ENCODE measurements around the gene SCN2B.
"Not testable (repeated sequence)": the region's sequence is repeated elsewhere in the genome, so short reads cannot be mapped to it uniquely, and the experiment has no call there.

SCN2B gene

DNA sequence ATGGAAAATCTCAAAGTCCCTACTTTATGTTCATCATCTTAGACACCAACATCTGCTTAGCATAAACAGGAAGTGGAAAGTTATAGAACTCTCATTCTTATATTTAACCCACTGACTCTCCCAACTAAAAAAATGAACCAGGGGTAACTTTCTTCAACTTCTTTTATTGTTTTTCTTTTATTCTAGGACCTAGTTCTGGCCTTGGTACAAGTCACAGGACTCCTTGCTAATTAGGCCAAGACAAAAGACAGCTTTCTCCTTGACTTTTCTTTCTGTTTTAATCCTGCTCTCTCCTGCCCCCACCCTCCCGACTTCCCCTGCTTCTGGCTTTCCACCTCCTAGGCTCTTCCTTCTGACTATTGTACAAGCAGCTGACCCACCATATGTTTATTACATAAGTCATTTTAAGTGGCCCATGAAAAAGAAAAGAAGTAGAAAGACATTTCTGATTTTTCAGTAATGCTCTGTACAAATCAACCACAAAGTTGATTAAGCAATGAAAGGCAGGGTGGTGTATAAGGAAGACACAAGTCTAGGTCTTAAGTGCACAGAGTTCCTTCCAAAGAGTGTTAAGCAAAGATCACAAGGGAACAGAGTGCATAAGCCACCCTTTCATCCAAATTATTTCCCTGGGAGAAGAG, 30.1 kb upstream of the SCN2B start:
- no peak for DNase-seq

DNA sequence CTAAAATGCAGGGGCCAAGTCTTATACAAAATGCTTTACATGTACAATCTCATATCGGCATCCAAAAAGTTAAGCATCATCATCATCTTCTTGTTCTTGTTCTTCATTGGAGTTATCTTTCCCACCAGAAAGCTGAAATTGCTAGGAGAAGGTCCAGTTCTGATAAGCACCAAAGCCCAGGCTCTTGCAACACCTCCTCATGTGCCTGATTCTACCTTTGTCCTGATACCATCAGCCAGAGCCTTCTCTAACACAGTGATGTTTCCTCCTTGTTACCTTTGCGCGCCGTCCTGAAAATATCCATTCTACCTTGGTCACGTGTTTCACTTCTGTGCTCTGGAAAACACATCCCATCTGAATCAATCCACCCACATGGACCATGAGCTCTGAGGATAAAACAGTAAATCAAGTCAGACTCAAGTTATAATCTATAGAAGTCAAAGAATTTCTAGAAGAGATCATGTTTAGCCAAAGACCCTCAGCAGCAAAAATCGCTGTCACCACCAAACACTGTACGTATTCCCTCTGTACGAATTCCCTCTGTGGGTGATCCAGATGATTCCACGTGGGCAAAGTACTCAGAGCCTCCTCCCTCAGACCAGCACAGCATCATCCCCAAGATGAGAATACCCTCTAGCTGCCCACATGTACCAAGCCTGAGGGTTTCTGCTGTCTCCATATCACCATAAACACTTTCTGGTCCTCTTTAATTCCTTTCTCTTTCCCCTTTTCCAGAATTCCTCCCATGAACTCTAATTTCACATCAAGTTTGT, 29.4 kb upstream of the SCN2B start:
- no peak for DNase-seq

DNA sequence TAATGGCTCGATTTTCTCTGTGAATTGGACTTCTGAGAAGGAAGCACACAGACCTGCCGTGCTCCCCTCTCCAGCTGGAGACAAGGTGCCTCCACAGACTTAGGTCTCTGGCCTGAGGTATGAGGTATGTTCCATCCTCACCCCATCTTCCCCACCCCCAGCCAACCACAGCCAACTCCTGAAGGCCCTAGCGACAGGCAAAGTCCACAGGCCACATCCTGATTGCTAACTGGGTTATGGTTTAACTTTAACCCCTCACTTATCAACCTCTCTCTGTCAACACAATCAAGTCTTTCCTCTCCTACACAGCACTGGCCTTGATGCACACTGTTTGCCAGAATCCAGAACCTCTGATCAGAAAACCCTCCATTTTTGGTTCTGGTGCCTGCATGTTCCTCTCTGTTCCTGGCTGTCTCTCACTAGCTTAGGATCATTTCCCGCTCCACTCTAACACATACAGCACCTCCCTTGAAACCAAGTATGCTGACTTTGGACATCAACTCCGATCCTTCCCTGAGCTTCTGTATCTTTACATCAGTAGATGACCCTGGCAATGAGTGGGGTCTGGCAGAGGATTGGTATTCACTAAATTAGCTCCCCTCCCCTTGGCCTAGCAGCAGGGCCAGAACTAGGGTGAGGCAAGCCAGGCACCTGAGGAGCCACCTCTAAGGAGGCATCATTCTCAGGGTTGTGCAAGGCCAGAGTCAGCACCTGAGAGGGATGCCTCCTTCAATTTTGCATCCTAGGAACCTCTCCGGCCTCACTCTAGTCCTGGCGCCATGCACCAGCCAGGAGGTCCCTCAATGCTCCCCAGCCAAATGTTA, 26.4 kb upstream of the SCN2B start:
- no peak for DNase-seq

DNA sequence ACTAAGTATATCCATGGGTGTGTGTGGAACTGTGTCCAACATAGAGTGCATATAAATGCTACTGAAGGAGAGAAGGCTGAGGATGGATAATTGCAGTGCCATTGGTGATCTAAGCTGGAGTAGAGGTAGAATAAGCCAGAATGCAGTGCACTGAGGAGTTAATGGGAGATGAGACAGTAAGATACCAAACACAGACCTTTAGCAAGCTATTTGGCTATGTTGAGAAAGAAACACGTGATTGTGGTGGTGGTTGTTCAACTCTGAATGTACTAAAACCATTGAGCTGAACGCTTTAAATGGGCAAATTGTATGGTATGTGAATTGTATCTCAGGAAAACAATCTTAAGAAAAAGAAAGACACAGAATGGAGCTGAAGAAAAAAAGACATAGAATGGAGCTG, 25.5 kb upstream of the SCN2B start:
- no peak for DNase-seq

DNA sequence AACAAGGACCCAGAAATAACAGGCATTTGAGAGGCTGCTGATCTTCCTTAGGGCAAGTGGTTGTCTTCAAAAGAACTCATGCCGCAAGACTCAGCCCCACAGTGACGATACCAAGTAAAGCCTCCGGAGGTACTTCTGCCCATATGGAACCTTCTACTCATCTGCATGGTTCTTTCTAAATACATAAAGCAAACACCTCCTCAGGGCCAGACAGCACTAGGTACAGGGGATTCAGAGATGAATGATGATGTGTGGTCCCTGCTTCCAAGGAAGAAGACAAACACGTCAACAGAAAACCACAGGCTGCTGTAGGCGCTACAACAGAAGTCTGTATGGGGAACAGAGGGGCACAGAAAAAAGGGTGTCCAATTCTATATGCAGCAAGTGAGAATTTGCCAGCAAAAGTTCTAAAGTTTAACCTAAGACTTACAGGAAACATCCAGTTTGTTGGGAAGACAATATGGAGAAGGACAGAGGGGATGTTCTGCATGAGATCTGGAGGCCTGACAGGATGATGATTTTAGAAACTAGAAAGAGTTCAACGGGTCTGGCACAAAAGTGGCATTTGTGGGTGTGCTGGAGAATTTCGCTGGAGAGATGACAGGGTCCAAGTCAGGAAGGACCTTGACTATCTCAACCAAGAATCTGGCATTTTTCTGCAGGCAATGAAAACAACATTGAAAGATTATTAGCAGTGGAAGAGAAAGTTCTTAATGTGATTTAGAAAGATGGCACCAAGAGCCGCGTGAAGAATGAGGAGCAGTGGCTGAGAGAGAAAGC, 24.7 kb upstream of the SCN2B start:
- DNase-seq, result no peak

DNA sequence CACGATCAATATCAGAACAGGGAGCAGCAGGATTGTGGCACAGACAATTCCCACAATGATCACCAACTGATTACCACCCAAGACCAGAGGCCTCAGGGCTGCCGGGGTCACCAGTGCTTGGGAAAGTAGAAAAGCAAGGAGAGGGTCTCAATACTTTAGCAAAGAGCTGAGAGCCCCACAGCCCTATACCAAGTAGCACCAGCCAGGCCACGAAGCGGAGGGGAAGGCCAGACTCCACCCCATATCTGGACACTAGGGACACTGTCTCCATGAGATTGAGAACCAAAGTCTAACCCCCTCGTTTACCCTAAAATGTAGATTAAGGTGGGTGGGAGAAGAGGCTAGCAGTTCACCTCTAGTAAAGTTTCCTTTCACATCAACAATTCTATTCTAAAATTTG, 24.1 kb upstream of the SCN2B start:
- no peak for DNase-seq

DNA sequence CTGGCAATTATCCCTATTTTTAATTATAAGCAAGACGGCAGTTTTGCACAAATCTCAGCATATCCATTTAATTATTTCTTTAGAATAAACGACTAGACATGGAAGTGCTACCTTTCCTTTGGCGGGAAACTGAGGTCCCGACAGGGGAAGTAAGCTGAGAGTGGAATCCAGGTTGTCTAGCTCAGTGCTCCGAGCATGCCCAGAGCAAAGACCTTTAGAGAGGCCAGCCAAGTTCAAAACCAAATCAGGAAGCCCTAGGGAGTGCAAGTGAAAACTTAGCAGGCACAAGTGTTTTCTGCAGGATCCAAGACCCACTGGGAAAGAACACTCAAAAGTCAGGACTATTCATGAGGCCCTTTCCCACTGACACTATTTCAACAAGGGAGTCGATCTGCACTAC, 22.7 kb upstream of the SCN2B start:
- DNase-seq, result no peak

DNA sequence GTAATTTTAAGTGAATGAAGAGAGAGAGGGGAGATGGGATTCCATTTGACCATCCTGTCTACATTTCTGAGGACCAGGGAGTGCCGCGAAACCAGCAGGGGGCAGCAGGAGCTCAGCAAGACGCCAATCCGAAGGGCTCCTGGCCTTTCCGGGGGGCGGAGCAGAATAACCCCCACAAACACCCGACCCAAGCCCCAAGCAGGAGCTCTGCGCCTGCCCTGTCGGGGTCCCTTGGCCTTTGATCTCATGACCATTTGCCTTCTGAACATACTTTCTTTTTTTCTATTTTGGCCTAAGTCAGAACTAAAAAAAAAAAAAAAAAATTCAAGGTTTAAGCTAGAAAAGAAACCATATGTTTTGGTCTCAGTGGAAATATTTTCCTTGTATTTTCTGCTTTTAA, 21.9 kb upstream of the SCN2B start:
- DNase-seq, result peak; percentile 33

DNA sequence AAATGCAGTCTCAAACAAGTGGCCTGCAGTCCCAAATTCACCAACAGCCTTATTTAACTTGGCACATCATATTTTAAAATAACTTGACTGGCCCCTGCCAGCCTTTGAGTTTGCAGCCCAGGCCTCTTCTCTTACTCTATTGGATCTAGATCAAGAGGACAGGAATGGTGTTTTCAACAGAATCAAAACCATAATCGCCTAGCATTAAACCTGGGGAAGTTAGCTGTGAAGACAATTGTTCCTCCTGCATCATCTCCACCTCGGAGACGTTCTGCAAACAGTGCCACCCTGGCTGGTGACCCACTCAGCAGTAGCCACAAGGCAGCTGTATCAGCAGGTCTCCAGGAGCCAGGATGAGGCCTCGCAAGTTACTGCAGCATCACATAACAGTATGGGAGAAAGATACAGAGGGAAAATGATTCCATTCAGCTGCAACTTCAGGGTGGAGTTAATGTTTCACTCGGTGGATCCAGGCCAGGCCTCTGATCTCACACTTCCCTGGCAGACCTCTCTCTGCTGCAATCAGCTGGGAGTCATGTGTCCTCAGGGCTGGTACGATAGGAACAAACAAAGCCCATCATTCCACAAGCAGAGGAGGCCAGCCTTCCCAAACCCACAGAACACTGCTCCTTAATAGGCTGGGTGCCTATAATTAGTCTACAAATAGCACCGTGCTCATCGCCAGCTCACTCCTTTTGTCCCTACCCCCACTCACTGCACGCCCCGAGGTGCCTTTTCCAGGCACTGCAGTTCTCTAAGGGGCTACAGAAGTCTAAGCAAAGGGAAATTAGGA, 18.6 kb upstream of the SCN2B start:
- DNase-seq, result no peak

DNA sequence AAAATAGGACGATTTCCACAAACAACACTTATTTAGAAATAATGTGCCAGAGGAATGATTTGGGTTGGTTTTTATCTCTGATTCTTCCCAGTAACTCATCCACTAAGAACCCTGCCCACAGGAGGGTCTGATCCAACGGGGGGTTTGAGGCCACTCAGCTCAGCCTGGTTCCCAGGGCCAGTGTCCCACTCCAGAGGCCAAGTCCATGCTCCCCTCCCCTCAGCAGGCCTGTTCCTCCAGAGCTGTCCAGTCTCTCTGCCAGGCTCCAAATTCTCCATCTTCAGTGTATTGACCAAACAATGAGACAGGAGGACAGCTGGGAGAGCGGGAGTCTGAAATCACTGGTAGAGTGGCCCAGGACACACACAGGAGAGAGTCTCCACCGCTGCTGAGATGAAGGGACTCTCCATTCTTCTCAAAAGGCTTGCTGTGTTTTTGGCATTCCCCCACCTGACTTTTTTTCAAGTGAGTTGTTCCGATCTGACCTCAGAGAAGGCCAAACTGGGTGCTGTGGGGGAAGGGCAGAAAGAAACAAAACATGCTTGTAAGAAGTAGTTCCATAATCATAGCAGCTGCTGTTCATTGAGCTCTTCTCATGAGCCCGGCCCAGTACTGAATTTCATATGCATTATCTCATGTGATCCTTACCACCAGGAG, 17.6 kb upstream of the SCN2B start:
- DNase-seq, result no peak

DNA sequence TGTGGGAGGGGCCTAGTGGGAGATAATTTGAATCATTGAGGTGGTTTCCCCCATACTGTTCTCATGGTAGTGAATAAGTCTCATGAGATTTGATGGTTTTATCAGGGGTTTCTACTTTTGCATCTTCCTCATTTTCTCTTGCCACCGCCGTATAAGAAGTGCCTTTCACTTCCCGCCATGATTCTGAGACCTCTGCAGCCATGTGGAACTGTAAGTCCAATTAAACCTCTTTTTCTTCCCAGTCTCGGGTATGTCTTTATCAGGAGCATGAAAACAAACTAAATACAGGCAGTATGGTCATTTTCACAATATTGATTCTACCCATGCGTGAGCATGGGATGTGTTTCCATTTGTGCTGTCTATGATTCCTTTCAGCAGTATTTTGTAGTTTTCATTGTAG, 16.4 kb upstream of the SCN2B start:
- DNase-seq, result not testable (repeated sequence)

DNA sequence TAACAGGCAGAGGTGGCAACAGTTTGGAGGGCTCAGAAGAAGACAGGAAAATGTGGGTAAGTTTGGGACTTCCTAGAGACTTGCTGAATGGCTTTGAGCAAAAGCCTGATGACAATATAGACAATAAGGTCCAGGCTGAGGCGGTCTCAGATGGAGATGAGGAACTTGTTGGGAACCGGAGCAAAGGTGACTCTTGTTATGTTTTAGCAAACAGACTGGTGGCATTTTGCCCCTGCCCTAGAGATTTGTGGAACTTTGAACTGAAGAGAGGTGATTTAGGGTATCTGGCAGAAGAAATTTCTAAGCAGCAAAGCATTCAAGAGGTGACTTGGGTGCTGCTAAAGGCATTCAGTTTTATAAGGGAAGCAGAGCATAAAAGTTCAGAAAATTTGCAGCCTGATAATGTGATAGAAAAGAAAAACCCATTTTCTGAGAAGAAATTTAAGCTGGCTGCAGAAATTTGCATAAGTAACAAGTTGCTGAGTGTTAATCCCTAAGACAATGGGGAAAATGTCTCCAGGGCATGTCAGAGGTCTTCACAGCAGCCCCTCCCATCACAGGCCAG, 14.6 kb upstream of the SCN2B start:
- DNase-seq, result not testable (repeated sequence)

DNA sequence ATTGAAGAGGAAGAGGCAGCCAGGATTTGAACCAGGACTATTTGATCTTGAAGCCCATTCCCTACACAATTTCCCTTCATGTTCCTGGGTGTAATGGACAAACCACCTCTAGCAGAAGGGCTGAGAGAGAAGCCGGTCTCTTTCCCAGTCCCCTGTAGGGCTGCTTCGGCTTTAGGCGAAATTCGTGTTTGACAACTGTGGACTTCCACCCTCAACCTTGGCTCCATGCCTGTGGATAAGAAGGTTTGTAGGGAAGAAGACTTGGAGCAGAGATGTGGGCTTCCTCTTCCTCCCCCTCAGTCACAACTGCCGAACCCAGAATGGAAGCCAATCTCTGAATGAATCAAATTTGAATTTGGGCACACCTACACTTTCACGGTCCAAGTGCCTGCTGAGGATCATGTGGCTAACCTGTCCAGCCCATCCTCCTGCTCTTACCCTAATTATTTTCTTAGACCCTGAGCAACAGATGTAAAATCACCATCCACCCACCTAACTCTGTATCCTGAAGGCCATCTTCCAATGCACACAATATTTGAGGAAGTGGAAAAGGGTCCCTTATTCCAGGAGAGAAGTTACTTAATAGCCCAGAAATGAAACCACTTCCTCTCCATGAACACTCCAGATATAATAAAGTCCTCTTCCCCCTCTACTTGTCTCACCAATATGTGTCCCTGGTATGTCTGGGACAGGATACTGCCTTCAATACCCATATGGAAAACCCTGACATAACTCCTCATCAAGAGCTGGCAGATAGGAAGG, 10.1 kb upstream of the SCN2B start:
- DNase-seq, result peak; percentile 13

DNA sequence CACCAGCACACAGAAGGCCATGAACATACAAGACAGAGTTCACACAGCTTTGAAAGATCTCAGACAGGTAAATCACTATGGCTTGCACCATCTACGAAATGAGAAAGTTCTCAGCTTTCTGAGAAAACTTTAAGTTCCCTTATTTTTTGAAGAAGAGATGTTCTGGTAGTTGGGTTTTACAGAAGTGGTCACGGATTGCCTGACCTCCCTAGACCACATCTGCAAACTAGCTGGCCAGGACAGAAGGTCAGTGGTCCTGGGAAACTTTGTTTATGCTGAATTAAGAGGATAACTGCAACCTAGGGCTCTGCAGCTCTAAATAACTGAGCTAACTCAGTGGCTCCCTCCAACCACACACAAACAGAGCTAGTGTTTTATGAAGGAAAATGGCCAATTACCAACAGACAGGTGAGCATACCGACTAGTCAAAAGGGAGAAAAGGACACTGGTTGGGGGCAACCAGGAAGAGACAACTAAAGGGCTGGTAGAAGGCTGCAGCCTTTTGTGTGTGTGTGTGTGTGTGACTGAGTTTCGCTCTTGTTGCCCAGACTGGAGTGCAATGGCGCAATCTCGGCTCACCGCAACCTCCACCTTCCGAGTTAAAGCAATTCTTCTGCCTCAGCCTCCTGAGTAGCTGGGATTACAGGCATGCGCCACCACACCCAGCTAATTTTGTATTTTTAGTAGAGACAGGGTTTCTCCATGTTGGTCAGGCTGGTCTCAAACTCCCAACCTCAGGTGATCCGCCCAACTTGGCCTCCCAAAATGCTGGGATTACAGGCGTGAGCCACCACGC, 8.5 kb upstream of the SCN2B start:
- no peak for DNase-seq

DNA sequence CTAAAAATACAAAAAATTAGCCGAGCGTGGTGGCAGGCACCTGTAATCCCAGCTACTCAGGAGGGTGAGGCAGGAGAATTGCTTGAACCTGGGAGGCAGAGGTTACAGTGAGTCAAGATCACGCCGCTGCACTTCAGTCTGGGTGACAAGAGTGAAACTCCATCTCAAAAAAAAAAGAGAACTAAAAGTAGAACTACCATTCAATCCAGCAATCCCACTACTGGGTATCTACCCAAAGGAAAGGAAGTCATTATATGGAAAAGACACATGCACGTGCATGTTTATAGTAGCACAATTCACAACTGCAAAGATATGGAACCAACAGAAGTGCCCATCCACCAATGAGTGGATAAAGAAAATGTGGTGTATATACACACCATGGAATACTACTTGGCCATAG, 7.3 kb upstream of the SCN2B start:
- DNase-seq, result not testable (repeated sequence)

DNA sequence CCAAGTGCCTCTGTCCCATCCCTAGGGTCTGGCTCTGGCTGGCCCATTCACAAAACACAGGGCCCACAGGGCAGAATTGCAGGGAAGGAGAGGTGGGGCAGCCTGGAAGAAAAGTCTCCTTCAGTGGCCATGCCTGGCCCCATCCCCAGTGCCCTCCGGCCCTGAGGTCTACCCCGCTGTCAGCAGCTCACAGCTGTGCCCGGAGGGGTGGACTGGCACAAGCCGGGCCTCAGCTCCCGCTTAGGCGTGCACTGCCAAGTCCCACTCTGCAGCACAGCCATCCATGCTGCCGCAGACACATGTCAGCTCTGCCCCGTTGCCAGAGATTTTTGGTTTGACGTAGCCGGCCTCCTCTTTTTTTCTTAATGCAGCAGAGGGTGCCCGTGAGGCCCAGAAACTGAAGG, 3.9 kb upstream of the SCN2B start:
- no peak for DNase-seq

DNA sequence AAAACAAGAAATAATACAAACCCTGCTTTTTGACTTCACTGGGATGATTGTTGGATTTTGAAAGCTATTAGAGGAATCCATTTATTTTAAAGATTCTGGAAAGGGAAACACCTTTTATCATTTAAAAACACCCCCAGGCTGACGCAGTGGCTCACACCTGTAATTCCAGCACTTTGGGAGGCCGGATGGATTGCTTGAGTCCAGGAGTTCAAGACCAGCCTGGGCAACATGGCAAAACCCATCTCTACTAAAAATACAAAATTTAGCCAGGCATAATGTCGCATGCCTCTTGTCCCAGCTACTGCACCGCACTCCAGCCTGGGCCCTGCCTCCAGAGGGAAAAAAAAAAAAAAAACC, 317 bp upstream of the SCN2B start:
- no peak for DNase-seq

DNA sequence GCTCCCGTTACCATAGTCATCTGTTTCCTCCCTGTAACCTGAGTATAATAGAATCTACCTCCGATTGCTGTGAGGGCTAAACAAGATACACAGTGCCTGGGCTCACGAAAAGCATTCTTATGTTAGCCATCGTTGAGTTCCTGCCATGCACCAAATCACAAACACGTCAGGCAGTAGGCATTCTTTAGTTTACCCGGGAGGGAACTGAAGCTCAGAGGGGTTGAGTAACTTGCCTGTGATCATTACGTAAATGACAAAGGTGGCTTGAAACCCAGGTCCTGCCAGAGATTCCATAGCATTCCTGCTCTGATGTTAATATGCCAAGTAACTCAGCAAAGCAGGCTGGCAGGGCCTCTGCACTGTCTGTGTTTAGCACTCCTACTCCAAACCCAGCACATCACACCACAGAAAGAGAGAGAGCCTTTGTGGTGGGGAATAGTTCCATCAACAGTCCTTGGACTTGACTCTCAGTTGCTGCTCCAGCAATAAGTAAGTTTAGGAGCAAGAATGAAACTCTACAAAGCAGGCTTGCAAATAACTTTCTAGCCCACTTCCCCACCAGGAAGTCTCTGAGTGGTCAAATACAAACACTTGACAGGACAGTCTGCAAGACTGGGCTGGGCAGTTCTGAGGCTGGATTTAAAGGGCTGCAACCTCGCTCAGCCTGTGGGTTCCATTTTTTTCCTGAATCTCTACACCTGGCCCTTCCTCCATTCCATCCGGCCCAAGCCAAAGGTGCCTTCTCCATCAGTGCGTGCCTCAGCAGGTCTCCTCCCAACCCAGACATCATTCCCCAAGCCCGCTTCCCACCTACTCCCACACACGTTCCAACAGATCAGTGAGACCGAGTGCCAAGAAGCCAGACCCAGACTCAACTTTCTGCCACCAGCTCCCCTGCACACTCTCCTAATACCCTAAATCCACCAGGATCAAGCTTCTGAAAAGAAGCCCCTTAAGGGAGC, 1.1 kb downstream of the SCN2B start:
- no peak for DNase-seq

Data from GDM1 (cell line).